ENCODE data around the gene CNTFR.

CNTFR gene

DNA sequence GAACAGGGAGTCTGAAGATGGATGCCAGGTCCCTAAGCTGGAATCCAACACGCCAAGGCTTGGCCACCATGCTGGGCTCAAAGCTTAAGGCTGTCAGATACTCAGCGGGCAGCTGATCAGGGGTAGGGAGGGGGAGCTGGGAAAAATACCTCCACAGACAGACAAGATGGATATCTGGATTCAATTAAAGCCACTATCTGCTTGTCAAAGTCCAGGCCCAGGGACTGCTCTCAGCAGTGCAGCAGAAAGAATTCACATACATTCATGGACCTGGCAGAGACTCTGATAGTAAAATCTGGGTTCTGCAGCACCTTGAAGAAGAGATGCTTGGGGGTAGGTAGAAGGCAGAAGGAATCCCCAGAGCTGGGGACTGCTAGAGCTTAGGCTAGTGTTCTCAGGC, 25.6 kb upstream of the CNTFR start:
- no peak for DNase-seq

DNA sequence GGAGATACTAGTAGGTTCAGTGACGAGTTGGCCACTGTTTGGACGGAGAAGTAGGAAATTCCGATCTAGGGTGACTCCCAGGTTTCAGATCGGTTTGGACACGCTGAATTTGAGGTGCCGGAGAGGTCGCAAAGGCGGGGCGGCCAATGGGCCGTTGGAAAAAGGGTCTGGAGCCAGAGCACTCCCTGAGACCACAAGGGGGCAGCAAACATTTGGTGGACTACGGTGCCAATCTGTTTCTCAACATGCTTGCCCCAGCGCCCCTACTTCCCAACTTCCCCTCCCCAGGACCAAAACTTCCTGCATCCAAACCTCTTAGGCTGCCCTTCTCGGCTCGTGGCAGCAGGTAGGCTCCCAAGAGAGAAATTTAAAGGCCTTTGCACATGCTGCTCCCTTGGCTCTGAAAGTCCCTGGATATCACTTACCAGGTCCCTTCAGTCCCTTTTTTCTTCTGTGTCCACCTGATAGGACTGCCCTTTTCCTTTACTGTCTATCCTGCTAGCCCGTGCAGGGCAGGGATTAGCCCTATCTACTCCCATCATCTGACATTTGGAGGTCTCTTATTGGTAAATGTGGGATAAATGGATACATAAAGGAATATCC, 23.4 kb upstream of the CNTFR start:
- DNase-seq = peak; percentile 76

DNA sequence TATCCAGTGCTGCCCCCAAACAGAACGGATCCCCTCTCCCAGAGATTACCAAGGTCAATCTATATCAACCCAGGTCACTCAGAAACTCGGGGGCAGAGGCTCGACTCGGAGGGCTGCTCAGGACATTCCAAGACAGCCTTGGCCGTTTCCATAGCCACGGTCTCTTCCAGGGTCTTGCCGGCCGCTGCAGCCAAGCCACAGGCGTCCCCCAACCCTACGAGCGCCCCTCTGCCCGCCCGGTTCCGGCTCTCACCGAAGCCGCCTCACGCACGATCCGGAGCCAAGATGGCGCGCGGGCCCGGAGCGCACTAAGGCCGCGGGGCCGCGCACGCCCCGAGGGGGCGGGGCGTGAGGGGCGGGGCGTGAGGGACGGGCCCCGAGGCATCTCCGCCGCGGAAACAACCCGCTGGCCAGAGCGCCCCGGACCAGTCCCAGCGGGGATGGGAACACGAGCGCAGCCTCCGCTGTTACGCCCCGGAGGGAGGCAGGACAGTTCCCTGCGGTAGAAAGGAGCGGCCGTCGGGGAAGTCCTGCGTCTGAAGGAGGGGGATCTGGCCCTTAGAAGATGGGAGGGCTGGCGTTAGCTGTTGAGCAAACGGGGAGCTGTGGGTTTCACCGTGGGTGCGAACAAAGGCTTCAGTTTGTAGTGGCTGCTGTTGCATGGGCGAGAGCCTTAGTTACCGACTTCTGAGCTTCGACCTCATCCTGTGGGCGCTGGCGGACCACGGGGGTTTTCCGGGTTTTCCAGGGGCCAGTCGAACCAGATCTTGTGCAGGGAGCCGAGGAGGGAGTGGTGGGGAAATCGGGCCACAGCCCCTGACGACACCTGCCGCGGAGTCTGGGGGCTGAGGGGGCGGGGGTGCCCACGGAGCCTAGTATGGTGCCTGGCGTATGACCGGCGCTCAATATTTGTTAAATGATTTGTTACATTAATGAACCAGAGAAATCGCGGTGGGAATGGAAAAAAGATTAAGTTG, 22.6 kb upstream of the CNTFR start, which contains the start of gene RPP25L:
Gene RPP25L, minus strand, starts transcription at position 287 of the 977 bp plus-strand sequence. CDS start 801 bp downstream, outside the sequence.
- DNase-seq = peak; percentile 86

DNA sequence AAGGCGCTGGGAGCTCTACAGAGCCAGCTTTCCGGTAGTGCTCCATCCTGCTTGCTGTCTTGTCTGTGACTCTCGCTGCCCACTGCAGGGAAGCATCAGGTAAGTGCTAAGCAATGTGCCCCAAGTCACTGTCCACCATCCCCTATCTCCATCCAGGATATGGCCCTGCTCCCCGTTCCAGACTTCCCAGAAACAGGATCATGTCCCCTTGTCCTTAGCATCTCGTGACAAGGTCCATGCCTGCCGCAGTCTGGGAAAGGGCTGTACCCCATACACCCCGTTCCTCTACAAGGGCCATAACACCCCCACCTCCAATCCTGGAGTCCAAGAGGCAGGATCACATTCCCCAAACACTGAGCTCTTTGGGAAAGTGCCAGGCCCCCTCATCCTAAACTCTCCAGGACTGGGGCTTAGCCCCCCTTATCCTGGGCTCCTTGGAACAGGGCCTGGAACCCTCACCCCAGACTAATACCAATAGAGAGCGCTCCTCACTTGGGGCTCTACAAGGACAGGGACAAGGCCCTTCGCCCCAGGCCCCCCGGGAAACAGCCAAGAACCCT, 21.8 kb upstream of the CNTFR start:
- DNase-seq = no peak

GRCh38 chr9:34610434-34611206, 21.1 kb upstream of the CNTFR start:
- no peak for DNase-seq

GRCh38 chr9:34607331-34607730, 17.8 kb upstream of the CNTFR start:
- no peak for DNase-seq

DNA sequence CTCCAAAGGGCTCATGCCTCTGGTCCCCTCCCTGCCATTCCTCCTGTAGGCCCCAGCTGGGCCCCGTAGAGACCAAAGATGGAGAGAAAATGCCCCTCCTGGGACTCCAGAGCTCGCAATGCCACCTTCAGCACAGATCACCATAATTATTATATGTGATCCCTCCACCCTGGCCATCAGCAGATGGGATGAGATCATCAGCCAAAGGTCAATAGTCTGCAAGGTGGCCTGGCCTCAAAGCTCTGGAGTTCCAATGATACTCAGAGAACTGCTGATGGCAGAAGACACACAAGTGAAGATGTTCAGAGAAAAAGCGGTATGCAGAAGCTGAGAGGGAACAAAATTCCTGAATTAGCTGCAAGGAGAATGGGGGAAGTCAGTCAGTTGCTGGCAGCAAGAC, 17.4 kb upstream of the CNTFR start:
- DNase-seq = no peak

DNA sequence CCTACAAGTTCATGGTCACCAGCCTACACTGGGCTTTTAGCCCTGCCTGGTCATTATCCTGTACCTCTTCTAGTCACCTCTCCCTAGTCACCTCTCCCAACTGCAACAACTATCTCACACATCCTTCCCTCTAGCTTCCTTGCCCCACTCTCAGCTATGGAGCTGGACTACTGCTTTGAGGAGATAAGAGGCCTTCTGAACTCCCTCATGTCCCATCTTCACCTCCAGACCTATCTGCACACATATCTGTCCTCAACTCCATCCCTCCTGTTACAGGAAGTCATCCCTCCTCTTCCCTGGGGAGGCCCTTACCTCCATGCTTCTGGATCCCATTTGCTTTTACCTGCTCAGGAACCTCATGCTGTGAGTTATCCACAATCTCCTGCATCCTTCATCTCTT, 16.7 kb upstream of the CNTFR start:
- DNase-seq = no peak

GRCh38 chr9:34603610-34604231, 14.2 kb upstream of the CNTFR start:
- peak; percentile 83 for DNase-seq

GRCh38 chr9:34601937-34602573, 12.5 kb upstream of the CNTFR start:
- DNase-seq = no peak

DNA sequence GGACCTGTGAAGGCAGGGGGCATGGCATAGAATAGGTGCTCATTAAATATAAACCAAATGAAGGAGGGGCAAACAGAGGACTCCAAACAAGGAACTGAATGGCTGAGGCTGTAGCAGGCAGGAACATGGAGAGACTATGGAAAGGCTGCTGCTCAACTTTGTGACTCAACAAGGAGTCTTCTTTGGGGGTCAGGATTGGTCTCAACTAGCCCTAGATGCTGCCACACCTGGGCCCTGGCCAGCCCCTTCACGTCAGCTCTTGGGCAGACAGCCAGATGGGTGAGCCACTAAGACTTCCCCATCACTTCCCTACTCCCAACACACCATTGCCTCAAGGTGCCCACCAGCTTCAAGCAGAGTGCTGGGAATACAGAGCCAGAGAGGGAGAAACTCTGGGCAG, 11.4 kb upstream of the CNTFR start:
- no peak for DNase-seq

- DNase-seq = no peak
These were observed 10.0 kb upstream of the CNTFR start for GRCh38 chr9:34599546-34599945.

- DNase-seq = no peak
These were observed 4.7 kb upstream of the CNTFR start for GRCh38 chr9:34594177-34594576.

DNA sequence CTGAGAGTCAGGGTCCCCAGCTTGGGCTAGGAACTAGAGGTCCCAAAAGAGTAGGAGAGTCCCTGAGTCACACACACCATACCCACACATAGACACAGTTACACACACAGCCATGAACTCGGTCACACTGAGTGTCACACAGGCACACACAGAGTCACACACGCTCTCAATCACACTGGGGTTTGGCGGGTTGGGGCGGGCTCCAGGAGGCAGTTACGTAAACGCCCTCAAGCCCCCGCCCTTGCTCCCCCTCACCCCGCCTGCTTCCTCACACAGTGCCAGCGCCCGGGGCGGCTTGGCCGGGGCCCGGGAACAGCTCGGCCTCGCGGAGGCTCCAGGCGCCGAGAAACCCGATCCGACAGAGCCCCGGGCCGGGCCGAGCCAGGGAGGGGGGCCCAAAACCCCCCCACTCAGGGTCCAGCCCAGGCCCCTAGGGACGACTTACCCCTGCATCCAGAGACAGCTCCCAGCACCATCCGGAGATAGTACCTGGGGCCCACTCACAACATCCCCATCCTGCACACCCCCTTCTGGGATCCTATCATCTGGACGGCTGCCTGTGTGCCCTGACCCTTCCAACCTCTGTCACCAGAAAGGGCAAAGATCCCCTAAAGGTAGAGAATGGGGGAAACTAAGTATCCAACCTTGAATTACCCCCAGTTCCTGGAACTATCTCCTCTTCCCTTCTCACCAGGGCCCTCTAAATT, 3.5 kb upstream of the CNTFR start:
- no peak for DNase-seq

DNA sequence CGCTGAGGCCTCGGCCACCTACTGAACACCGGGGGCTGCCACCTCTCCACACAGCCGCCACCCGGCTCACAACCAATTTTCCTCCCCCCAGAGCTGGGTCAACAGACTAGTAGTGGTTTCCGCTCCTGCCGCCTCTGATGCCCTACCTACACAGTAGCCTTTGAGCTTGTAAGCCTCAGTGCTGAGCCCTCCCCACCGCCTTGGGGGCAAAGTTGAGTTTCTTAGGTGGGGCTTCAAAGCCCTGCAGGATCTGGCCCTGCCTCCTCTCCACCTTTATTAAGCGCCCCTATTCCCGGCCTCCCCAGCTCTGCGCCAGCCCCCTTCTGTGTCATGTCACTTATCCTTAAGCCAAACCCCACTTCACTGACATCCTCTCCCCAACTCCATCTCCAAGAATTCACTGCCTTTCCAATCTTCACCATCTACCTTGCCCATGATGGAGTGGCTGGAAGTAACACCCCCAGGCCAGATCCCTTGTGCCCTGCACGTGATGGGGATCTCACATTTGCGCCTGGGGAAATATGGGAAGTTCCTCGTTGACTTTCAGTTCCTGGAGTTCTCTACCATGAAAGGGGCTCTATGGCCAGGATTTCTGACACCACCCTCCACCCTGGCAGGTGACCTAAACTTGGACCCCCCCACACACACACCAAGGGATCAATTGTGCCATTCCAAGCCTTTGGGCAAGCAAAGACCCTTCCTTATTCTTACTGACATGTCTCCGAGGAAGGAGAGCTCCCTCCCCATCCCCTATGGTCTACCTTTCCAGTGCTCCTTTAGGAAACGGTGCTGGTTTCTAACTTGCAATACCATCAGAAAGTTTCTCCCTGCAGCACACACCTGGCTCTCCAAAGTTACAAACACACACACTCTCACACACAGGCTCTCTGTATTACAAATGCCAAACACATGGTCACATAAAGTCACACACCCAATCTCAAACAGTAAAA, 2.7 kb upstream of the CNTFR start:
- DNase-seq = no peak

DNA sequence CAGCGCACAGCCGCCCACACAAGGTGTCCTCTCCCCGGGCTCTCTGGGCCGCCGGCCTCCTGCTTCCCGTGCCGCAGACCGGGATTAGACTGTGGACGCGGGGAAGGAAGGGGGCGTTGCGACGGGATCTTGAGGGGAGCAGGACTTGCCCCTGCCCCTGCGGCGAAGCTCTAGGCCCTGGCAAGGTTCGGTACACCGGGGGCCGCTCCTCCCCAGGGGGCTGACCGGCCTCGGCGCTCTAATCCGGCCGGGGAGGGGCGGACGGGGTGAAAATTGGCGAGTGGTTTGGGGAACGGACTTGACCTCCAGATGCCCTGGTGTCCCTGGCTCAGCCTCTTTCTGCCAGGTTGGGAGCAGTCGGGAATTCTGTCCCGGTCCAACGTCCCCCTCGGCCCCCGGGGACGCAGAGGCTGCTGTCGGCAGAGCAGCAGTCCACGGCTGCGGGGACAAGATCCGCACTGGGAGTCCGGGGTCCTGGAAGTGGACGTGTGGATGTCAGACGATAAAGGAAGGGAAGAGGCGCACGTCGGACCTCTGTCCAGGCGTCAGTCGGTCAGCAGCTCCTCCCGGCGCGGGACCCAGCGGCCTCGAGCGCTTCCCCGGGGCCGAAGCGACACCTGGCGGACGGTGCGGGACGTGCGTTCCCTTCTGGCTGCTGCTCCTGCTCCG, 1.9 kb upstream of the CNTFR start:
- peak; percentile 71 for DNase-seq

DNA sequence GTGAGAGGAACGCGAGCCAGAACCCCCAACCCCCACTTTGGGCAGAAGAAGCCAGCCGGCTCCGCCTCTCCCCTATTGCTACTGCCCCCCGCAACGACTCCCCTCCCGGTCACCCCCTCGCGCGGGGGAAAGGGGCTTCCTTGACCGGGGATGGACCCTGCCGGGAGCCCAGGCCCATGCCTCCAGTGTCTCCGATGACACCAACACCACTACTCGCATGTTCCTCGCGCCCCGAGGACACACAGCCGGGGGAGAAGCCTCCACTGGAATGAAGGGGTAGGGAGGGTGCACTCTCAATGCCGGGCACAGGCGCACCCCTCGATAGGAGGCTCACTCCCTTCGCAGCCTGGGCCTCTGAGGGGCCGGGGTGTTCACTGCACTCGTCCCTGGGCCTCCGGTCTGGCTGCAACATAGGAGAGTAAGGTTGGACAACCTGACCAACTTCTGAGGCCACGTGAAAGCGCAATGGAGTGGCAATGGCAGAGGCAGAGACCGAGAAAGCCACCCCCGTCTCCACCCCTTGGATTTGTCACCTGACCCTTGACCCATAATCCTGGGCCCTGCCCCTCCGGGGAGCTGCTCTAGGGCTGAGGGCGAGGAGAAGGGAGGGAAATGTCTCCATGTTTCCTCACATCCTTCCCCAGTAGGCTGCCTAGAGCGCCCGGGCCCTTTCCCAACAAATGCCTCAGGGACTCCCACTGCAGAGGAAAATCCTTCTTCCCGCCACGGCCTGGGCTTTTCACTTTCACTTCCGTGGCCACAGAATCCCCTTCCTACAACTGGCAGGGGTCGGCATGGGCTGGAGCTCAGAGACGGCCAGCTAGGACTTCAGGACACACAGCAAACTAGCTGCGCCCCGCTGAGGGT, 1.1 kb upstream of the CNTFR start:
- no peak for DNase-seq
